ENCODE results near the gene ALS2. TPM values are rescaled to one million over a fixed set of nuclear protein-coding genes. Genes with fewer than 3 reads are reported as not detected.
"Not testable (repeated sequence)": the region's sequence is repeated elsewhere in the genome, so short reads cannot be mapped to it uniquely, and the experiment has no call there.

Gene ALS2
- total RNA-seq, 1 experiment from 2014 or later: 28.4 TPM

- H3K14ac ChIP-seq (ENCODE audit: insufficient read depth, low read length): no peak overlapping the region
- no peak overlapping the region for H4K91ac ChIP-seq (ENCODE audit: insufficient read length, low read depth, low read length)
- no peak overlapping the region for H3K4ac ChIP-seq (ENCODE audit: low read depth, low read length)
- H3K4me2 ChIP-seq (ENCODE audit: insufficient read depth, insufficient read length, low read length): no peak overlapping the region
- no peak overlapping the region for H2BK20ac ChIP-seq (ENCODE audit: low read depth, low read length, poor library complexity, severe bottlenecking)
- no peak overlapping the region for H3K27ac Mint-ChIP-seq
- no peak overlapping the region for H4K5ac ChIP-seq (ENCODE audit: insufficient read length, low read depth, low read length)
- no peaks in the 10 kb centered on the region for H3K4me1 ChIP-seq (ENCODE audit: insufficient read depth, low read length)
- WGBS (ENCODE audit: extremely low coverage, insufficient read length, low lambda C conversion rate): no CpG with 5 or more reads among the region's 9 CpGs
- no peak overlapping the region for H2BK5ac ChIP-seq (ENCODE audit: insufficient read length, low read length)
- H3K18ac ChIP-seq (ENCODE audit: insufficient read length, low read depth, low read length): no peak overlapping the region
- H3K9me3 Mint-ChIP-seq: peaks cover 8 to 13% of the 10 kb centered on the region in 2 experiments
- TF ChIP-seq CTCF (conservative IDR thresholded peaks at IDR 0.05): no peak
- H3K4me3 Mint-ChIP-seq: no peak overlapping the region
- peaks cover 0 to 10% (median 7%) of the 10 kb centered on the region in 3 experiments; a peak in 4 of 7 replicates for H3K36me3 Mint-ChIP-seq (ENCODE audit: insufficient read depth in 1 of 3, low read depth in 3 of 3)
- no peak overlapping the region for H2BK120ac ChIP-seq (ENCODE audit: low read depth, low read length, poor library complexity, severe bottlenecking)
- no peak overlapping the region for H3K23ac ChIP-seq (ENCODE audit: insufficient read length, low read depth, low read length)
- no peak overlapping the region for H2AK5ac ChIP-seq (ENCODE audit: insufficient read length, low read length)
- no peak overlapping the region for H3K9ac ChIP-seq (ENCODE audit: extremely low read depth, insufficient read length, low read length)
- H3K79me2 ChIP-seq (ENCODE audit: insufficient read depth, low read length): no peaks in the 10 kb centered on the region
- H3K56ac ChIP-seq (ENCODE audit: insufficient read length, low read depth, low read length): no peak overlapping the region
- no peak overlapping the region for H2BK12ac ChIP-seq (ENCODE audit: insufficient read length, low read depth, low read length)
- H4K8ac ChIP-seq (replicated peaks; ENCODE audit: insufficient read length, low read depth, low read length): no peak overlapping the region
- peaks cover 0 to 6% of the 10 kb centered on the region in 2 experiments; a peak in 2 of 4 replicates for H3K4me1 Mint-ChIP-seq
- H3K9me3 ChIP-seq (ENCODE audit: control insufficient read depth, low read depth, low read length): no peaks in the 10 kb centered on the region
- no peaks in the 10 kb centered on the region for H4K20me1 ChIP-seq (ENCODE audit: control insufficient read depth, insufficient read depth, insufficient read length)
- H3T11ph ChIP-seq (ENCODE audit: low read length): peak overlapping the region; percentile 17
- H2AFZ ChIP-seq (ENCODE audit: low read length): no peak overlapping the region
- no peaks in the 10 kb centered on the region for H3K27me3 ChIP-seq (ENCODE audit: insufficient read depth, low read length)
- H2BK15ac ChIP-seq (ENCODE audit: low read depth, low read length): no peak overlapping the region
- H3K27me3 Mint-ChIP-seq (ENCODE audit: low read depth): no peaks in the 10 kb centered on the region; the same call in 1 of the 2 replicates
- H3K79me1 ChIP-seq (ENCODE audit: insufficient read depth, low read depth, low read length, poor library complexity, severe bottlenecking): no peaks in the 10 kb centered on the region
- H3K27ac ChIP-seq (ENCODE audit: insufficient read length, low read depth, low read length): no peak overlapping the region
- no peaks in the 10 kb centered on the region for H3K23me2 ChIP-seq (ENCODE audit: insufficient read length, low read depth, low read length, poor library complexity, severe bottlenecking)
- DNase-seq: no peak
Measured at GRCh38 chr2:201813996-201814760, 33.4 kb upstream of the ALS2 start.

DNA sequence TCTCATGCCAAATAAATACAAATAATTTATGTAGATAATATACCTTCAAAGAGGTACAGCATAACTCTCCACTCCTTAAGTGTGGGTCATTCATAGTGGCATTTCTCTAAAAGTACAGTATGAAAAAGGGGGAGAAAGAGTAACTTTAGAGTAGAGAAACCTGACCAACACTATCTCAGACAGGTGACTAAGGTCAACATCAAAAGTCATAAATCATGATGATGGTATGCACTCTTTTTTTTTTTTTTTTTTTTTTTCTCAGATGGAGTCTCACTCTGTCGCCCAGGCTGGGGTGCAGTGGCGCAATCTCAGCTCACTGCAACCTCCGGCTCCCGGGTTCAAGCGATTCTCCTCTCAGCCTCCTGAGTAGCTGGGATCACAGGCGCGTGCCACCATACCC is 29.9 kb upstream of the ALS2 start:
- DNase-seq; H3K9me3 ChIP-seq (ENCODE audit: control insufficient read depth, low read depth, low read length); H3K4me1 ChIP-seq (ENCODE audit: insufficient read depth, low read length); H2AFZ ChIP-seq (ENCODE audit: low read length); H3K9ac ChIP-seq (ENCODE audit: extremely low read depth, insufficient read length, low read length); H2BK120ac ChIP-seq (ENCODE audit: low read depth, low read length, poor library complexity, severe bottlenecking); H3K4me3 Mint-ChIP-seq; H4K8ac ChIP-seq (replicated peaks; ENCODE audit: insufficient read length, low read depth, low read length); H3K79me1 ChIP-seq (ENCODE audit: insufficient read depth, low read depth, low read length, poor library complexity, severe bottlenecking); H3K18ac ChIP-seq (ENCODE audit: insufficient read length, low read depth, low read length); H3K79me2 ChIP-seq (ENCODE audit: insufficient read depth, low read length); H2BK12ac ChIP-seq (ENCODE audit: insufficient read length, low read depth, low read length); H4K91ac ChIP-seq (ENCODE audit: insufficient read length, low read depth, low read length); H3K4me2 ChIP-seq (ENCODE audit: insufficient read depth, insufficient read length, low read length); H3K23ac ChIP-seq (ENCODE audit: insufficient read length, low read depth, low read length); H3K56ac ChIP-seq (ENCODE audit: insufficient read length, low read depth, low read length); H3K23me2 ChIP-seq (ENCODE audit: insufficient read length, low read depth, low read length, poor library complexity, severe bottlenecking); H4K20me1 ChIP-seq (ENCODE audit: control insufficient read depth, insufficient read depth, insufficient read length); H3K27ac ChIP-seq (ENCODE audit: insufficient read length, low read depth, low read length); H3K9me3 Mint-ChIP-seq; H2BK20ac ChIP-seq (ENCODE audit: low read depth, low read length, poor library complexity, severe bottlenecking); H3K36me3 Mint-ChIP-seq (ENCODE audit: insufficient read depth in 1 of 3, low read depth in 3 of 3); H2BK15ac ChIP-seq (ENCODE audit: low read depth, low read length); H3T11ph ChIP-seq (ENCODE audit: low read length); H3K27ac Mint-ChIP-seq; H3K27me3 ChIP-seq (ENCODE audit: insufficient read depth, low read length); H4K5ac ChIP-seq (ENCODE audit: insufficient read length, low read depth, low read length); H2AK5ac ChIP-seq (ENCODE audit: insufficient read length, low read length); H3K14ac ChIP-seq (ENCODE audit: insufficient read depth, low read length); H3K4ac ChIP-seq (ENCODE audit: low read depth, low read length); H2BK5ac ChIP-seq (ENCODE audit: insufficient read length, low read length): not testable (repeated sequence)
- Mint-ChIP-seq H3K4me1 (peaks cover 14 to 27% of the 10 kb centered on the region in 2 experiments), H3K27me3 (ENCODE audit: low read depth) (peaks cover 11% of the 10 kb centered on the region)
- no CpG with 5 or more reads among the region's 7 CpGs for WGBS (ENCODE audit: extremely low coverage, insufficient read length, low lambda C conversion rate)
